Myocyte (in vitro differentiated cells): ENCODE measurements around the gene FAM161A. TPM values are rescaled to one million over a fixed set of nuclear protein-coding genes. Genes with fewer than 3 reads are reported as not detected.

ENCODE experiments used
- DNase-seq: peaks from one replicate; pipeline ENCODE4 v3.0.0-alpha.2; 2012; ENCODE audit warnings: low read depth
- total RNA-seq: library from RNA; depleted of rRNA; stranded (reverse); fragments of >200 nt; gene quantifications from 2 replicates; pipeline ENCODE4 v1.2.3, GENCODE V29; 2014

FAM161A gene
- total RNA-seq, 1 donor from 2014 or later = 2.8 TPM

DNA sequence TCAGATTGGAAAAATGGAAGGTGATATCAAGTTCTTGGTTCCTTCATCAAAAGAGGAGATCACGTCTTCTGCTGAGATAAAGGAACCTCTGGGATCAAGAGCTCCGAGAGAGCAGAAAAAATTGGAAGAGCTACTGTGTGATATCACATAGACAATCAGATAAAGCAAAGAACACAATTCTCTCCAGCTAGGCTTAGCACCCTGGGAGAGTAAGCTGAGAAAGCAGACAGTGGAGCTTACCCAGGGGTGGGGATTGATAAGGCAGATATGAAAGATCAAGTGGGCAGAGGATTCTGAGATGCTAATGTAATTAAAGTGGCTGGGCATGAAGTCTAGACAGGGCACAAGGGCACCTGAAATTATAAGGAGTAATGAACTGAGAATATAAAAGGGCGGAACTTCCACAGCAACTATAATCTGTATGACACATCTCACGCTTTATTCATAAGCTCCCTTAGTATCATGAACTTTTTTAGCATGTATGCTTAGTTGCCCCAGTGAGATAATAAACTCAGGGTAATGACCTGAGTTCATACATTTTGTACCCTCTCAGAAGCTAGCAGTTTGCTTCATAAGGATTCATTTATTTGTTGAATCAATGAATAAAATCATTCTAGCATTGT lies 65.8 kb downstream of the FAM161A start:
- no peak for DNase-seq

DNA sequence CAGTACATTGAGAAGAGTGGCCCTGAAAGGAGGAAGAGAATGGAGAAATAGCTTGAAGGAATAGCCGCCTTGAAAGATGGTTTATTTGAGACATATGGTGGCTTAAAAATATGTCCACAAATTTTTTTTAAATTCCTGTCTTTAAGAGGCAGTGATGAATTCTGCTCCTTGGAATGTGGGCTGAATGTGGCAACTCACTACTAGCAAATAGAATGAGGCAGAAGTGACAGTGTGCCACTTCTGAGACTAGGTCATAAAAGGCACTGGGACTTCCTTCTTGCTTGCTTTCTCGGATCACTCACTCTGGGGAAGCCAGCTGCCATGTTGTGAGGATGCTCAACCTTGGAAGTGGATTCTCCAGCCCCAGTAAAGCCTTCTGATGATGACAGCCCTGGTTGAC lies 67.0 kb downstream of the FAM161A start:
- DNase-seq = no peak

DNA sequence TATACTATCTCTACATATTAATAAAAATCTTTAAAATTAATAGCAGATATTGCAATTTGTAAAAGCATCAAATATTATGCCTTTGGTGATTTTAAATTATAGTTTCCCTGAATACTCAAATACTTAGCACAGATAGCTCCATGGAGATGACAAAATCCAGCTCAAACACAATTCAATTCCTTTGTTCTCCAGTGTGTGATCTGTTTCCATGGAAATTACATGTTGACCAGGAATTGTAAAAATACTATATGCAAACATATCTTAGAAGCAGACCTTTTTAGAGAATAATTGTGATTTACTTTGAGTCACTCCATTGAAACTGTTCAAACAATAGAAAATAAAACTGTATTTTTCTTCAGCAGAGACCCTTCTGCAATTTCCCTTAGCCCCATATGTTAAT lies 68.3 kb downstream of the FAM161A start:
- DNase-seq = no peak

DNA sequence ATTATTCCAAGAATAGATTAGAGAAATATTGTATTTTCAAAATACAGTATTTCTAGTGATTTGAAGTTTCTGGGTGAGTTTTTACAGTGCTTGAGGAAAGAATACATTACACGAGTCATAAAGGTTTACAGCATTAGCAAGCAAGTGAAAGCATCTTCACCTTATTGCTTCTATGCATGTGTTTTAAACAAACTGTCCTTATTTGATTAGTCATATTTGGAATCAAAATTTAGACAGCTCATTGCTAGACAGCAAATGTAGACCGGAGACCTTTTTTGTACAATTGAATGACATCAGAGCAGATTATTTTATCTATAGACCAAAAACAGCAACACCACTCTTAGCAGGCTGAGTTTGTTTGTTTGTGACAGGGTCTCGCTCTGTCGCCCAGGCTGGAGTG lies 69.2 kb downstream of the FAM161A start:
- DNase-seq = no peak

DNA sequence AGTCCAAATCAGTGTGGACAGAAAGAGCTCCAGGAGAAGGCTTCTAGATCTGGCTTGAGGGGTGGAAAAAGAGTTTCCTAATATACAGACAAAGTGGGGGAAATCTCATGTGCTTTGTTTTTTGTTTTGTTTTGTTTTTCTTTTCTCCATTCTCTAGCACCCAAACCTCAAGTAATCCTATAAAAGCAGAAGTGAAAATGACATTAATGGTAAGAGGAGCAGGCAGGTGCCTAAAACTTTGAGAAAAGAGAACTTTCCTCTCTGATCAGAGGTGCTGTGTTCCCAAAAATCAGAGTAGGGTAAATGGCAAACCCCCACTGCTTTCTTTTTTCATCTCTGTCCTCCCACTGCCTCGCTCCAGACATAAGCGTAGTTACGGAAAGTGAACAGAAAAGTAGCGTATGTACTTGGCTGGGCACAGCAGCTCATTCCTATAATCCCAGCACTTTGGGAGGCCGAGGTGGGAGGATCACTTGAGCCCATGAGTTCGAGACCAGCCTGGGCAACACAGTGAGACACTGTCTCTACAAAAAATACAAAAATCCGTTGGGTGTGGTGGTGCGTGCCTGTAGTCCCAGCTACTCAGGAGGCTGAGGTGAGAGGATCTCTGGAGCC lies 77.8 kb downstream of the FAM161A start:
- no peak for DNase-seq

Other genes starting within 250 kb of the FAM161A start
- 148 and 163 TPM in 2 replicates for gene CCT4, start 34.6 kb upstream of the FAM161A start, total RNA-seq
- 49.9 and 56.8 TPM in 2 replicates for gene COMMD1, start 51.6 kb upstream of the FAM161A start, total RNA-seq